ENCODE measurements around the gene ADARB2.

GRCh38 chr10:1369197-1369596 is 368.1 kb downstream of the ADARB2 start:
- TF ChIP-seq POLR2A (IDR thresholded peaks at IDR 0.05) (no peak), CTCF (IDR thresholded peaks at IDR 0.05) (no peak)
